ENCODE results near the gene EFHD1.

The EFHD1 gene

DNA sequence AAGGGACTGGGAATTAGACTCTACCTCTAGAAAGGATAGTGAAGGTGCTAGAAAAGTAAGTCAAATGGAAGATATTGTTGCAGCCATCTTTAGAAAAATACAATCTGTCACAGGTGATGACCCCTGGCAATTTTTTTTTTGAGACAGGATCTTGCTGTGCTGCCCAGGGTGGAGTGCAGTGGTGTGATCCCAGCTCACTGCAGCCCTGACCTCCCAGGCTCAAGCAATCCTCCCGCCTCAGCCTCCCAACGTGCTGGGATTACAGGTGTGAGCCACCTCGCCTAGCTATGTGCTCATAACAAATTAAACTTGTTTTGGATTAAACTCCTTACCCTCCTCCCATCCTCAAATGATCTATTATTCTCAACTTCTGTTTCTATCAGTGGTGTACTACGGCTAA lies 59.9 kb downstream of the EFHD1 start:
- TF ChIP-seq, protein P1, sequence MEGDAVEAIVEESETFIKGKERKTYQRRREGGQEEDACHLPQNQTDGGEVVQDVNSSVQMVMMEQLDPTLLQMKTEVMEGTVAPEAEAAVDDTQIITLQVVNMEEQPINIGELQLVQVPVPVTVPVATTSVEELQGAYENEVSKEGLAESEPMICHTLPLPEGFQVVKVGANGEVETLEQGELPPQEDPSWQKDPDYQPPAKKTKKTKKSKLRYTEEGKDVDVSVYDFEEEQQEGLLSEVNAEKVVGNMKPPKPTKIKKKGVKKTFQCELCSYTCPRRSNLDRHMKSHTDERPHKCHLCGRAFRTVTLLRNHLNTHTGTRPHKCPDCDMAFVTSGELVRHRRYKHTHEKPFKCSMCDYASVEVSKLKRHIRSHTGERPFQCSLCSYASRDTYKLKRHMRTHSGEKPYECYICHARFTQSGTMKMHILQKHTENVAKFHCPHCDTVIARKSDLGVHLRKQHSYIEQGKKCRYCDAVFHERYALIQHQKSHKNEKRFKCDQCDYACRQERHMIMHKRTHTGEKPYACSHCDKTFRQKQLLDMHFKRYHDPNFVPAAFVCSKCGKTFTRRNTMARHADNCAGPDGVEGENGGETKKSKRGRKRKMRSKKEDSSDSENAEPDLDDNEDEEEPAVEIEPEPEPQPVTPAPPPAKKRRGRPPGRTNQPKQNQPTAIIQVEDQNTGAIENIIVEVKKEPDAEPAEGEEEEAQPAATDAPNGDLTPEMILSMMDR (IDR thresholded peaks at IDR 0.05; ENCODE audit: insufficient read depth, low read length), result no peak
- no peak for TF ChIP-seq POLR2AphosphoS5 (IDR thresholded peaks at IDR 0.05; ENCODE audit: low read depth)
- TF ChIP-seq GABPA (IDR thresholded peaks at IDR 0.05; ENCODE audit: low read depth), result no peak
- TF ChIP-seq, protein P2, sequence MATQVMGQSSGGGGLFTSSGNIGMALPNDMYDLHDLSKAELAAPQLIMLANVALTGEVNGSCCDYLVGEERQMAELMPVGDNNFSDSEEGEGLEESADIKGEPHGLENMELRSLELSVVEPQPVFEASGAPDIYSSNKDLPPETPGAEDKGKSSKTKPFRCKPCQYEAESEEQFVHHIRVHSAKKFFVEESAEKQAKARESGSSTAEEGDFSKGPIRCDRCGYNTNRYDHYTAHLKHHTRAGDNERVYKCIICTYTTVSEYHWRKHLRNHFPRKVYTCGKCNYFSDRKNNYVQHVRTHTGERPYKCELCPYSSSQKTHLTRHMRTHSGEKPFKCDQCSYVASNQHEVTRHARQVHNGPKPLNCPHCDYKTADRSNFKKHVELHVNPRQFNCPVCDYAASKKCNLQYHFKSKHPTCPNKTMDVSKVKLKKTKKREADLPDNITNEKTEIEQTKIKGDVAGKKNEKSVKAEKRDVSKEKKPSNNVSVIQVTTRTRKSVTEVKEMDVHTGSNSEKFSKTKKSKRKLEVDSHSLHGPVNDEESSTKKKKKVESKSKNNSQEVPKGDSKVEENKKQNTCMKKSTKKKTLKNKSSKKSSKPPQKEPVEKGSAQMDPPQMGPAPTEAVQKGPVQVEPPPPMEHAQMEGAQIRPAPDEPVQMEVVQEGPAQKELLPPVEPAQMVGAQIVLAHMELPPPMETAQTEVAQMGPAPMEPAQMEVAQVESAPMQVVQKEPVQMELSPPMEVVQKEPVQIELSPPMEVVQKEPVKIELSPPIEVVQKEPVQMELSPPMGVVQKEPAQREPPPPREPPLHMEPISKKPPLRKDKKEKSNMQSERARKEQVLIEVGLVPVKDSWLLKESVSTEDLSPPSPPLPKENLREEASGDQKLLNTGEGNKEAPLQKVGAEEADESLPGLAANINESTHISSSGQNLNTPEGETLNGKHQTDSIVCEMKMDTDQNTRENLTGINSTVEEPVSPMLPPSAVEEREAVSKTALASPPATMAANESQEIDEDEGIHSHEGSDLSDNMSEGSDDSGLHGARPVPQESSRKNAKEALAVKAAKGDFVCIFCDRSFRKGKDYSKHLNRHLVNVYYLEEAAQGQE (IDR thresholded peaks at IDR 0.05; ENCODE audit: insufficient replicate concordance, low read depth), result no peak
- no peak for TF ChIP-seq SPI1 (IDR thresholded peaks at IDR 0.05; ENCODE audit: borderline replicate concordance, low read depth)
- no peak for DNase-seq (ENCODE audit: low read depth in 1 of 2, low spot score in 1 of 2)

GRCh38 chr2:232696609-232697058 lies 63.2 kb downstream of the EFHD1 start:
- TF ChIP-seq, protein P1 (IDR thresholded peaks at IDR 0.05; ENCODE audit: insufficient read depth, low read length), result no peak
- TF ChIP-seq, protein P2 (IDR thresholded peaks at IDR 0.05; ENCODE audit: insufficient replicate concordance, low read depth), result no peak
- TF ChIP-seq GABPA (IDR thresholded peaks at IDR 0.05; ENCODE audit: low read depth) (no peak), POLR2AphosphoS5 (IDR thresholded peaks at IDR 0.05; ENCODE audit: low read depth) (no peak), SPI1 (IDR thresholded peaks at IDR 0.05; ENCODE audit: borderline replicate concordance, low read depth) (no peak)
- peak overlapping the region; percentile 89 for H3K4me3 ChIP-seq (replicated peaks; ENCODE audit: insufficient read depth, low read length)
- H3K27me3 ChIP-seq (ENCODE audit: insufficient read depth, poor library complexity, severe bottlenecking), result no peaks in the 10 kb centered on the region
- DNase-seq (ENCODE audit: low read depth in 1 of 2, low spot score in 1 of 2), result no peak
- H3K27ac ChIP-seq (replicated peaks), result peak overlapping the region; percentile 17

More for the DNA sequence above, 59.9 kb downstream of the EFHD1 start:
- Histone ChIP-seq H3K4me3 (replicated peaks; ENCODE audit: insufficient read depth, low read length) (no peak overlapping the region), H3K27ac (replicated peaks) (no peak overlapping the region), H3K27me3 (ENCODE audit: insufficient read depth, poor library complexity, severe bottlenecking) (no peaks in the 10 kb centered on the region)

GRCh38 chr2:232697059-232697806 lies 63.8 kb downstream of the EFHD1 start, which contains the start of gene GIGYF2:
Gene GIGYF2, plus strand, starts transcription at chr2:232697331. Its CDS starts 37,867 bp downstream, at chr2:232735198.
- Histone ChIP-seq H3K27me3 (ENCODE audit: insufficient read depth, poor library complexity, severe bottlenecking) (no peaks in the 10 kb centered on the region), H3K27ac (replicated peaks) (peak within 1 kb of the TSS; percentile 76), H3K4me3 (replicated peaks; ENCODE audit: insufficient read depth, low read length) (peak within 1 kb of the TSS; percentile 89)
- TF ChIP-seq POLR2AphosphoS5 (IDR thresholded peaks at IDR 0.05; ENCODE audit: low read depth) (peak; percentile 57), SPI1 (IDR thresholded peaks at IDR 0.05; ENCODE audit: borderline replicate concordance, low read depth) (no peak; the same call in 1 of the 2 replicates)
- peak; percentile 93 to 94 for DNase-seq (ENCODE audit: low read depth in 1 of 2, low spot score in 1 of 2)

DNA sequence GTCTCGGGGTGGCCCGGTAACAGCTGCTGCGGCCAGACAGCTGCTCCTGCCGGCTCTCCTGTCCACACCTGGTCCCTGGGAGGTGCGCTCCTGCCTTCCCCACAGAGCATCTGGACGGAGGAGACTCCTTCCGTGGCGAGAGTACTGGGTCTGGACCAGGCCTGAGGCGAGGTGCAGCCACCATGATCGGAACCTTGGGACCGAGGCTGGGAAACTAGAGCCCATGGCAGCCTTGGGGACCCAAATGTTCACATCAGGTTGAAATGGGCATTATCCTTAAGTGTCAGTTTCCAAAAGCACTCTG lies 64.4 kb downstream of the EFHD1 start:
- TF ChIP-seq GABPA (IDR thresholded peaks at IDR 0.05; ENCODE audit: low read depth) (no peak), POLR2AphosphoS5 (IDR thresholded peaks at IDR 0.05; ENCODE audit: low read depth) (no peak), SPI1 (IDR thresholded peaks at IDR 0.05; ENCODE audit: borderline replicate concordance, low read depth) (no peak)
- TF ChIP-seq, protein P1 (IDR thresholded peaks at IDR 0.05; ENCODE audit: insufficient read depth, low read length), result no peak
- TF ChIP-seq, protein P2 (IDR thresholded peaks at IDR 0.05; ENCODE audit: insufficient replicate concordance, low read depth), result no peak
- H3K4me3 ChIP-seq (replicated peaks; ENCODE audit: insufficient read depth, low read length), result peak overlapping the region; percentile 89
- peak overlapping the region; percentile 76 for H3K27ac ChIP-seq (replicated peaks)
- no peak for DNase-seq (ENCODE audit: low read depth in 1 of 2, low spot score in 1 of 2)
- no peaks in the 10 kb centered on the region for H3K27me3 ChIP-seq (ENCODE audit: insufficient read depth, poor library complexity, severe bottlenecking)
